ENCODE measurements around the gene GALNT9.

The GALNT9 gene

GRCh38 chr12:132325733-132326130 lies 3.7 kb downstream of the GALNT9 start:
- no peak for ATAC-seq

- no peak for ATAC-seq
Observed at GRCh38 chr12:132324841-132325732, 4.3 kb downstream of the GALNT9 start.

- ATAC-seq: no peak
Observed at GRCh38 chr12:132324173-132324572, 5.2 kb downstream of the GALNT9 start.

DNA sequence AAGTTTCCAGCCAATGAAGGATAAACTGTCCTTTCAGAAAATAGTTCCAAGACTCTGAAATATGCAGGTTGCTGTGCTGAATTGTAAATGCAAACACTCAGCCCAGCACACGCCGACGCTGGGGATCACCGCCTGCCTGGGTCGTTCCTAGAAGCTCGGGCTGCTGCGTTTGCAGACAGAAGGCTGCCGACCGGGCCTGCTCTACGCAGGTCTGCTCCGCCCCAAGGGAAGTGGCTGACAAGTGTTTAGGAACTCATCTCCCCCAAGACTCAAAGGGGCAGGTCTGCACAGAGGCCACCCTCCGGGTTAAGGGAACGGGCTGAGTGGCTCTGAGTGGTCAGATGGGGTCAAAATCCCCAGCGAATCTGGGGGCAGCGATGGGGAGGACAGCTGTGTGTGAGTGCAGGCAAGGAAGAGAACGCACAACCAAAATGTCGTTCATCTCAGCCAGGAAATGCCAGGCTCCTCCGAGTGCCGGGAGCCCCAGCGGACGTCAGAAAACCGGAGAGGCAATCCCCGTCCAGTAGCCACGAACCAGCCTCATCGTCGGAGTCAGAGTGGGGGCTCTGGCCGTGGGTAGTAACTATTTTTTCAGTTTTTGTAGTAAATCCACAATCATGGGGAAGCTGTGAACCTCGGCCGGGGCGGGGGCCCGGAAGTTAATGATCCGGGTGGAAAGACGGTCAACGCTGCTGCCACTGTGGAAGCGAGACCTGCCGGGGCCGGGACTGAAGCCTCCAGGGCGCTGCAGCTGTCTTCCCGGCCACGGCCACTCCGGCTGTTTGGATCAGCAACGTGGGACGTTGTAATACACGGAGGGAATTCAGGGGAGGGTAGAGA lies 6.0 kb downstream of the GALNT9 start:
- no peak for ATAC-seq

GRCh38 chr12:132322206-132323132 lies 6.9 kb downstream of the GALNT9 start:
- ATAC-seq: no peak

DNA sequence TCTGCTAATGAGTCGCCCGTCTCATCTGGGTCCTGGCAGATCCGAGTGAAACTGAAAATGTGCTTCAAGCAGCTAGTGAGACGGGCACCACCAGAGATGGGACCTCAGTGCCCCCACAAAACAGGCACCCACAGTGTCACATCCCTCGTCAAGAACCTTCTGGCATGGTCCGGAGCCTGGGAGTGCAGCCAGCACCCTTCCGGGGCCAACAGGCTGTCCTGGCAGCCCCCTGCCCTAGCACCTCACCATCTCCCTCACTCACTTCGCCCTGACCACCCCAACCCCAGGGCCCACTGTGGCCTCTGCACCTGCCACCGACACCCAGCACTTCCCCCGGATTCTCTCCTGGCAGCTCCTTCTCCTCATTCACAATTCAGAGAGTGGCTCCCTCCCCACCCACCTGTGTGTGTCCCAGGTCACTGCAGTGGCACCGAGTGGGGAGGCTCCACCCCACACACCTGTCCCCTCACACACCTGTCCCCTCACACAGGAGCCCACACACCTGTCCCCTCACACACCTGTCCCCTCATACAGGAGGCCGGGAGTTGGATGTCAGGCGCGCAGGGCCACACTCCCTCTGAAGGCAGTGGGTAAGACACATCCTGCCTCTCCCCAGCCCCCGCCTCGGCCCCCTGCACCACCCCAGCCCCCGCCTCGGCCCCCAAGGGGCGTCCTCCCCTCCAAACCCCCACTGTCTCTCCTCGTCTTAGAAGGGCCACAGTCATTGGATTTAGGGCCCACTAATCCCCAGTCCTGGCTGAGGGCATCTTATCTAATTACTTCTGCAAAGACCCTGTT lies 7.9 kb downstream of the GALNT9 start:
- ATAC-seq: no peak

- no peak for ATAC-seq
Observed at GRCh38 chr12:132320767-132321211, 8.6 kb downstream of the GALNT9 start.

DNA sequence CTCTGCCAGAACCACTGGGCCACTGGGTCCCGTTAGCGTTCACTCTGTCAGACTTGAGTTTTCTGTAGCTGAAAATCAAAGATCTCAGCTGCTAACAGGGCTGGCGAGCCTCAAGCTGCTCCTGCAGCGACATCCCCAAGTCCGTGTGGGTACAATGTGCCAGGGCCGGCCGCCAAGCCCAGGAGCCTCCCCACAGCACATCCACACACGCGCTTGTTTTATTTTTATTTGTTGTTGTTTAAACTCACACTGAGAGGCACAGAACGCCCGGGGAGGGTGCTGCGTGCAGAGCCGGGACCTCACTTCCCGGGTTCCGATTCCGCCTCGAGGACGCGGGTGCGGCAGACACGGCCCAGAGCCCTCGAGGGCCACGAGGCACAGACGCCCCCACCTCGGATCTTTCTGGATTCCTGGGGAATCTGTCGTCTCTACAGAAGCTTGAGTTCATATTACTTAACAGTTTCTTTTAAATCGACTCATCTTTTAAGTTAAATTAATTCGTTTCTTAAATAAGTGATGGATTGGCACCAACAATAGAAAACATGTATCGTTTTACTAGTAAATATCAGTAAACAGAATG lies 9.3 kb downstream of the GALNT9 start:
- ATAC-seq: no peak

DNA sequence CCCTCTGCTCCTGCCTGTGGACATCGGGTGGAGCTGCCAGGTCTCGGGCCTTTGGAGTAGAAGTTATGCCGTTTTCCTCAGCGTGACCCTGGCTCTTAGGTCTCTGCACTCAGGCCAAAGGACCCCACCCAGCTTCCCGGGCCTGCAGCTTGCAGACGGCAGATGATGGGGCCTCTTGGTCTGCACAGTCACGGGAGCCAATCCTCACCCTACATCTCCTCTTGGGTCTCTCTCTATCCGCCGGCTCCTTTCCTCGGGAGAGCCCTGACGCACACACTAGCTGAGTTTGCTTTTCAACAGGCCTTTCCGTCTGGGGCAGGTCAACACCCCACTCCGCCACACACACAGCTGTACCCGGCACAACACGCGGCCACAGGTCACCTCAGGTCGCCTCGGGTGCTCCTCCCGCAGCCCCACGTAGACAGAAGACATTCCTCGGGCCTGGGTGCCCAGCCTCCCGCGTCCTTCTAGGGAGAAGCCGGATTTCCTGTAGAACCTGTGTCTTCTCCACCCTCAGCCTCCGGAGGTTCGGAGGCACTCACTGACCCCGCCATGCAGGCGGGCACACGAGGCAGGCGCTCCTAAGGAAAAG lies 9.9 kb downstream of the GALNT9 start:
- ATAC-seq: no peak

DNA sequence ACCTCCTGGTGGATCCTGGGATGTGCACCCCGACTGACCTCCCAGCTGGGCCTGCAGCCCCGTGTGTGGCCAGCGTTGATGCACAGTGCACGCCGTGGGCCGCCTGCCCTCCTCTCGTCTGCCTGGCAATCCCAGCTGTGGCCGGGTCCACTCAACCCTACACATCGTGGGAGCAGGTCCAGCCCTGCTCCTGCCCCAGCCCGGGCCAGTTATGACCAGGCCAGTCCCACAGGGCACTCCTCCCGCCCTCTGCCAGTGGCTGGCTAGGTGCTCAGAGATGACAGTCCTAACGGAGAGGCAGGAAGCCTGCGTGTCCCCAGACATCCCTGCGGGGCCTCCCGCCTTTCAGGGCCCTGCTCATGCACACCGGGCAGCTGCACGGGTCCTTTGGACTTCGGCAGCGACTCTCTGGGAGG lies 10.8 kb downstream of the GALNT9 start:
- no peak for ATAC-seq

DNA sequence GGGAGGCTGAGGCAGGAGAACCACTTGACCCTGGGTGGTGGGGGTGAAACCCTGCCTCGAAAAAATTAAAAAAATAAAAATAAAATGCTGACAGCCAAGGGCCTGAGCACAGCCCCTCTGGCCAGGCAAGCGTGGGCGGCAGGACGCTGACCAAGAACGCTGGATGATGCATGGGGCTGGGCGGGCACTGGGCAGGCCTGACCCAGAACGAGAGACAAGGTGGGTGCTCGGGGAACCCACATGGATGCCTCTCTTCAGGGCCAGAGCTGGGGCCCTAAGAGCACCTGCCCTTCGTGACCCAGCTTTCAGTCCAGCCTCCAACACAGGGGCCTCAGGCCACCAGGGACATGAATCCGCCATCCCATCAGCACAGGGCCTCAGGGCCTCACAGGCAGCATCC lies 11.3 kb downstream of the GALNT9 start:
- ATAC-seq: no peak

- ATAC-seq: no peak
Observed at GRCh38 chr12:132317233-132317938, 12.0 kb downstream of the GALNT9 start.

GRCh38 chr12:132316497-132317232 lies 12.7 kb downstream of the GALNT9 start:
- no peak for ATAC-seq

- ATAC-seq: no peak
Observed at GRCh38 chr12:132315951-132316350, 13.4 kb downstream of the GALNT9 start.

DNA sequence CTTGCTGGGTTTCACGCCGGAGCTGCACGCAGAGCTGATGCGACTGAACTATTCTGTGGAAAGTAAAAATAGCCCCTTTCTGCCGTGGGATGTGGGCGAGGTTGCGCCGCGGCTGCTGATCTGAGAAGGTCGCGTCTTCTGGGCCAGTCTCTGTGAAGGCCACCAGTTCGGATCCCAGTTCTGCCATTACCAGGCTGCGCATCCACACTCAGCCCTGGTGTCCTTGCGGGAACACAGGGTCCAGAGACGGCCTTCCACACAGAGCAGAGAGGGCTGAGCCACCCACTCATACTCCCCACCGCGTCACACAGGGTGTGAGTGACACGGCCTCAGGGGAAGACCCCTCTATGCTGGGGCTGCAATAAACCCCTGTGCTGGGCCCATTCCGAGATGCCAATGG lies 13.9 kb downstream of the GALNT9 start:
- no peak for ATAC-seq

DNA sequence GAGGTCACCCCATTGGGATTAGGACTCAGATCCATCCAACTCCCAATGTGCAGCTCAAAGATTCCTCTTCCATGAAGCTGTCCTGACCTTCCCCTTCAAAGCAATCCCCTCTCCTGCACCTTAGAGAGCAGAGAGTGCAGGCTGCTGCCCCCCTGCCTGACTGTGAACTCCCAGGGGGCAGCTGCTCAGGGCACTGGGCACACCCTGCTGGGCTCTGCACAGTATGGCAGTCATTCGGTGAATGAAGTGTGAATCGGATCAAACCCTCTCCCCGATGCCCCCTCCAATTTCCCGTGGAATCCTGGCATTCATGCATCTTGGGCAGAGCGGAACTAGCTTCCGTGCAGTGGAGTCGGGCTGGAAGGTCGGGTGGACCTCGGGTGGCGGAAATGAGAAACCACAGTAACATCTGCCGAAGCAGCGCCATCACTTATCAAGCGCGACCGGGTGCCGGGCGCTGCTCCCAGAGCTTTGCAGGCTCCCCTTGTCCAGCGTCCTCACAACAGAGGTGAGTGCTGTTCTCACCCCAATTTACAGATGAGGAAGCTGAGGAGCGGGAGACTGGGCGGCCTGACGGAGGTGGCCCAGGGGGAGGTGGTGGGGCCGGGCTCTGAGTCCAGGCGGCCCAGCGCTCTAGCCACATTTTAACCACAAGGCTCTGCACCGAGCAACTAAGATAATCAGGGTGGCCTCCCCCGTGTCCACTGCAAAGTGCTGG lies 14.7 kb downstream of the GALNT9 start:
- ATAC-seq: no peak

- ATAC-seq: no peak
Observed at GRCh38 chr12:132314035-132314434, 15.4 kb downstream of the GALNT9 start.

GRCh38 chr12:132313182-132313581 lies 16.2 kb downstream of the GALNT9 start:
- ATAC-seq: no peak

DNA sequence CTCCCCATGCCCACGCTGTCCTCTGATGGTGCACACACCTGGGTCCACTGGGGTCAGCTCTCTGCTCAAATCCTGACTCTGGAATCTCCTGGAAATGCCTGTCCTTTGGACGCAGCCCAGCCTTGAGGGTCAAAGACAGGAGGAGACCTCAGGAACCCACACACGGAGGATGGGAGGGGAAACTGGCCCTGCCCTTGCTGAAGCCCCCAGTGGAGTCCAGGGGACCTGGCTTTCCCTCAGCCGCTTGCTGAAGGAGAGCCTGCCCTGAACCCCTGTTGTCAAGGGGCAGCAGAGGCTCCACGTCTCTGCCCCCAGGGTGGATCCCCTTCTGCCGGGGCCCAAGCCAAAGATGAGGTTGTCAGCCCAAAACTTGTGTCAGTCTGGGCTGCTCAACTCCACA lies 16.9 kb downstream of the GALNT9 start:
- no peak for ATAC-seq

Data from activated CD4-positive, CD25-positive, alpha-beta regulatory T cell treated with anti-CD3 and anti-CD28 coated beads, Interleukin-2, amount 50 U/mL, for 24 hours (primary cell).